ENCODE data around the gene OSBP2.

GRCh38 chr22:30803679-30804078 lies 109.0 kb downstream of the OSBP2 start:
- TF ChIP-seq CTCF (IDR thresholded peaks at IDR 0.05) (no peak), POLR2A (IDR thresholded peaks at IDR 0.05) (no peak)

All from testis (tissue), 2 donors.